CD4-positive, alpha-beta T cell treated with Interleukin-12 subunit alpha and Interleukin-12 subunit beta, for 1 hour (primary cell): ENCODE results near the gene P2RY6.
A peak's percentile ranks its signal among the peaks of the same experiment; 100 is the strongest.

Source experiments
- DNase-seq: peaks from one replicate; pipeline ENCODE4 v3.0.0-alpha.2; 2020

P2RY6 gene

DNA sequence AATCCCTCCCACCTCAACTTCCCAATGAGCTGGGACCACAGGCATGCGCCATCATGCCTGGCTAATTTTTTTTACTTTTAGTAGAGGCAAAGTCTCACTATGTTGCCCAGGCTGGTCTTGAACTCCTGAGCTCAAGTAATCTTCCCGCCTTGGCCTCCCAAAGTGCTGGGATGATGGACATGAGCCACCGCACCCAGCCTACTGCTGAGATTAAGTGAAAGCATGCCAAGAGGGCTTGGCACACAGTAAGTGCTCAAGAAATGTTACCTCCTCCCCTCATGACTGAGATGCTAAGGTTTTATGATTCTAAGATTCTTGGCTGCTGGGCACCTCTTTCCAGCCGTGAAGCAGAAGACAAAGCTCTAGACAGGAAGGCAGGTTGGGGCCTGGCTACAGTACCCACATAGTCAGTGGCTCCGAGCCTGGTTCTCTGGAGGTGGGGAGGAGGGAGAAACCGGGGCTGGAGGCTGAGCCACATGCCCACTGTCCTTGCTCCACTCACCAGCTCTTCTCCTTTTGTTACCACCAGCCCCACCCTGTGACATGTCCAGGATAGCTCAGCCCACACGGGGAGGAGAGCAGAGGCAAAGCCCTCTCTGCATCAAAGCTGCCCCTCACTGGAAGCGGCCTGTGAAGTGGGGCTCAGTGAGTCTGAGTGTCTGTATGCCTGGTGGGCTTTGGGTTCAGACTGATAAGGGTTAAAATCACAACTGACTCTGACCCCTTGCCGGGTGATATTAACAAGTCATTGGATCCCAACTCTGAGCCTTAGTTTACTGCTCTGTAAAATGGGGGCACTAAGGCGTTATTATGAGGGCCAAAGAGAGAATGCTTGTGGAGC is 48.8 kb downstream of the P2RY6 start:
- DNase-seq = no peak

DNA sequence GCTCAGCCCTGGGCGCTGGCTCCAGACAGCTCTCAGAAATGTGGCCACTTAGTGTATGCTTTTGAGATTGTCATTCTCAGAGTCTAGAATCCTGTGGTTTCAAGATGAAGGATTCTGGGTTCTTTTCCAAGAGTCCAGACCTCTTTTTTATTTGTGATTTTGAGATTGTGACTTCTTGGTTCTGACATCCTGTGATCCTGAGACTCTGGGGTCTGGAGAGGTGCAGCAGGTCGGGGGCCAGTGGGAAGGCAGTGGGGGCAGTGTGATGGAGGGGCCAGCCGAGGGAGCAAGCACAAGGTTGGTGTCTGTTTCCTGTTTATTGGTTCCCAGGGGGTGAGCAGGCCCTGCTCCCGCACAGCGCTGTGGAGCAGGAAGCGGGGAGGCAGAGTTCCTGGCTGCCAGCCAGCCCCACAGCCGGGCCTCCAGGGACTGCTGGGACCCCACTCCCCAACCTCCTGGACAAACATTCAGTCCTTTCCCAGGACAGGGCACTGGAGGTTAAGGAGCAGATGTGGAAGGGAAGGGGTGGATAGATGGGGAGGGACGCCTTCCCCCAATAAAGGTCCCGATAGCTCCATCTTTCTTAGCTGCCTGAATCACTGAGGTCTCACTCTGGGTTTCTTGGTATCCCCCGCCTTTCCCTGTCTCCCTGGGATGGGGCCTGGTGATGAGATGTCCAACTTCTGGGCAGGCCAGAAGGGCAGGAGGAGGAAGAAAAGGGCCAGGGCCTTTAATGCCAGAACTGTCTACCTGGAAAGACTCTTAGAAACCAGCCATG is 49.7 kb downstream of the P2RY6 start:
- DNase-seq = no peak

DNA sequence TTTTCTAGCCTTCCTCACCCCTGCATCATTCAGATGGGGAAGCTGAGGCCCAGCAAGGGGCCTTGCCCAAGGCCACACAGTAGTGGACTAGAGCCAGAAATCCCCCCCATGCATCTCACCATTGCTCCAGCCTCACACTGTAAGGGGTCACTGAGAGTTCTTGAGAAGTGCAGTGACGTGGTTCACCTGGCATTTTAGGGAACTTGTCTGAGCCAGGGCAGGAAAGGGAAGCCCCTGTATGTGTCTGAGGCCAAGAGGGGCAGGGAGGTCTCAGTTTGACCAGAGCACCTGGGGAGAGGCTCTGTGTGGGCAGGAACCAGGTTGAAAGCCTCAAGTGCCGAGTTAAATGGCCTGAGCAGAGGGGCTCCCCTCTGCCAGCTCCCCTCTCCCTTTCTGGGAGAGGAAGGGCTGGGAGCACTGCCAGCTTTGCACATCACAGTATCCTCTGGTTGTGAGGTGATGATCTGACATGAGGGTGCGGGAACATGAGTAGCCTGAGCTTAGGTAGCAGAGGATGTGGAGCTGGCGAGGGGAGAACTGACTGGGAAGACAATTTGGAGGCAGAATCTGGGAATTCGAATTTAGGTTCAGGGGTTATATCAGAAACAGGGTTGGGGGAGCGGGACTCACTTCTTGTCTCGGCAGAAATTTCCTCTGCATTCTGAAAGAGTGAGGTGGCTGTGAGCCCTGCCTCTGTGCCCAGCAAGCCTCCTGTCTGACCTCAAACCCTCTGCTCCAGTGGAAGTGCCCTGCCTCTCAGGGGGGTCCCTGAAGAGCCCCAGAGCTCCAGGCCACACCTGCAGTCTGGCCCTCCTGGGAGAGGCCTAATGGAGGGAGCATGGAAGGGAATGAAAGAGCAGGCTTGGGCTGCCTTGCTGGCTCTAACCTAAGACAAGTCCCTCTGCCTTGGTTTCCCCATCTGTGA is 50.5 kb downstream of the P2RY6 start:
- no peak for DNase-seq

DNA sequence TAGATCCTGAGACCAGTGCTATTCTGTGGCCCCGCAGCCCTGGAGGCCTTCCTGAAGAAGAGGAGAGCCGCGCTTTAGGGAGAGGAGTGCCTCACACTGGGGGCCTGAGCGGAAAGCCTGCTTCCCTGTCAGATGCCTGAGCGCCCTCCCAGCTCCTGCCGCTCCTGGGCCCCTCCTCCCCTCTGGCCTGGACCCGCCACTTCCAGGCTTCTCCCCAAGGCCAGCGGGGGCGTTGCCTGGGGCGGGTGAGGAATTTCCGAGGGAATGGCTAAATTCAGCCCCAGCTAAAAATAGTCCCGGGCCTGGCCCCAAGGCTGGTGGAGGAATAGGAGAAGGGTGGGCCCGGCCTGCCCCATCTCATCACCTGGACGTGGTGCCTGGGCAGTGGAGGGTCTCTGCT is 51.3 kb downstream of the P2RY6 start:
- no peak for DNase-seq

DNA sequence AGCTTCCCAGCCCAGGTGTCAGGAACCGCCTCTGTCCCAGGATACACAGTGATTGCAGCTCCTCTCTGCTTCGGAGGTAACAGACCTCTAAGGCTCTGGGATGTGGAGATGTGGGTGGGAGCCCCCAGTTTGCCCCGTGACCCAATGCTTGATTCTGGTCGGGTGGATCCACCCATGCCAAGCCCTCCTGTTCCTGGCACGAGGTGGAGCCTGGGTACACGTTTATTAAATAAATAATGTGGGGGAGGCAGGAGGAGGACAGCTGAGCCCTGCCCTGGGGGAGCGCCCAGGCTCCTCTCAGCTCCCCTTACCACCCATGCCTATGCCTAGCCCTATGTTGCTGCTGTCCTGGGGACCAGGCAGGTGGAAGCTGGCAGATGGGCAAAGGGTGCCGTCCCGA is 52.0 kb downstream of the P2RY6 start:
- DNase-seq = no peak

DNA sequence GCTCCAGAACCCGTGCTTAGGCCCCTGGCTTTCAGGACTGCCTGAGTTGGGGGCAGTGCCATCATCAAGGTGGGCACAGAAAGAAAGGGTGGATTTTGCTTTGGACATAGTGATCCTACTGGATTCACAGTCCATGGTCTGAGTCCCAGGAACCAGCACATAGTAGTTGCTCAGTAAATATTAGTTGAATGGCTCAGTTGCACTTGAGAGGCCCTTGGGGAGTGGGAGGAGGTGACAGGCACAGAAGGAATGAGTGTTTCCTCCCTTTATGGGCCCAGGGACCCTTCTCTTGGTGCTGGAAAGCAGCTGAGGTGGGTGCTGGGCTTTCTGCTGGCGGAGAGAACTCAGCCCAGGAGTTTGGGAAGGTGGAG is 52.5 kb downstream of the P2RY6 start:
- DNase-seq = no peak

DNA sequence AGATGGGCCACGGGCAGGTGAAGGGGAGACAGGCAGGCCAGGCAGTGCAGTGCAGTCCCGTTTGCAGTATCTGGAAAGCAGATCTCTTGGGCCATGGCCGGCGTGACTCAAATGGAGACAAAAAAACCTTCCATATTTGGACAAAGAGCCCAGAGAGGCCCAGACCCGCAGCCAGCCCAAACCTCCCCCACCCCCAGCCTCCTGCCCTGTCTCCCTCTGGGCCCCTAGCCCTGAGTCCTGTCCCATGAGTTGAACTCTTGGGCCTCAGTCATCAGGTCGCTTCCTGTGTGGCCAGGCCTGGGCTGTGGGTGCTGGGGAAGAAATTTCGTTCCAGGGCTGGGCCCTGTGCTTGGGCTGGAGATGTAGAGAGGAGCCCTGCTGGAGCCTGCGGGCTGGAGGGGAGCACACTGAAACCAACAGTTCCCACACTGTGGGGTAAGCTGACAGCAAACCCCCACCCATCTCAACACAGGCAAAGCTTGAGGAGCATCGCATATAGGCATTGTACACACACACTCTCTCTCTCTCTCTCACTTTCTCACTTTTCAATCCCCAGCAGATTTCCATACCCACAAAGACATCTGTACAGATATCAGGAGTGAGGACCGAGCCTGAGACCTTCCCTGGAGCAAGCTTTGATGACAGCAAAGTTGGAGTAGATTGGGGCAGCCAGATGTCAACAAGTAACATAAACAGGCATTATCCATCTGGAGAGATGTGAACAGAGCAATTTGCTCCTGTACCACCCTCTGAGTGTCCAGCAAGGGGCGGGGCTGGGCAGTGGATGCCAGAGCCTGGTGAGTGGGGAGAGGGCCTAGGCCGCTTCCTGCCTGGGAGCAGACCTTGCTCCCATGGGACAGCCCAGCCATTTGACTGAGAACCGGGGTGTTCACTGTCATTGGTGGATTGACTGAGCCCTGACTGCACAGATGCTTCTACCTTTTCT is 53.2 kb downstream of the P2RY6 start:
- no peak for DNase-seq

DNA sequence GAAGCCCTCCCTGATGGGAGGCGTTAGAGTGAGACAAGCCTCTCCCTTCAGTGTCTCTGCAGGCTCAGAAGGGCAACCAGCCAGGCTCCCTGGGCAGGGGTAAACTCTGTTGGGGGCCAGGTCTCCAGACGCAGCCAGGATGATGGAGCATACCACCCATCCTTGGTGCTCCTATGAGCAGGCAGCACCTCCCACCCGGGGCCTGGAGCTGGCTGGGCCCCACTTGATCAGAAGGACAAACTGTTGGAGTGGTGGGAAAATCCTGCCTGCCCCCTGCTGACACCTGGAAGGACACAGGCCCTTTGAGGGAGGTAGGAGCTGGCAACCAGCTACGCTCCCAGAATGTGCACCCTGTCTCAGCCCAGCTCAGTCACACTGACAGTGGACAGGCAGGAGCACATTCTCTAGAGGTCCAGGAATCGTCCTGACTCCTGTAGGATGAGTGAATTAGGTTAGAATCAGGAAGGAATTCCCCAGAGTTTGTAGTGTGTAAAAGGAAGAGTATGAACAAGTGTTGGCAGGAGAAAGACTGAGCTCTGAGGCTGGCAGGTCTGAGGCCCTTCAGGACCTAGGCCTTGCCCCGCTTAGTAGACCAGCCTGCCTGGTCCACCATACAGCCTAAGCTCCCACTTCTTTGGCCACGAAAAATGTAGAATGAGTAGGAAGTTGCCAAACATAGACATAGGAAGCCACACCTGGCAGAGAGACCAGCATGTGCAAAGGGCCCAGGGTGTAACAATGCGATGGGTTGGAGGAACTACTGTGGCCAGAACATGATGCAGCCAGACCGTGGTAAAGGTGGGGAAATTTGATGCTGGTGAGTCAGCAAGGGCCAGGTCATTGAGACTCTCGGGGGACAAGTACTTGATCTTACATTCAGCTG is 55.0 kb downstream of the P2RY6 start:
- no peak for DNase-seq

DNA sequence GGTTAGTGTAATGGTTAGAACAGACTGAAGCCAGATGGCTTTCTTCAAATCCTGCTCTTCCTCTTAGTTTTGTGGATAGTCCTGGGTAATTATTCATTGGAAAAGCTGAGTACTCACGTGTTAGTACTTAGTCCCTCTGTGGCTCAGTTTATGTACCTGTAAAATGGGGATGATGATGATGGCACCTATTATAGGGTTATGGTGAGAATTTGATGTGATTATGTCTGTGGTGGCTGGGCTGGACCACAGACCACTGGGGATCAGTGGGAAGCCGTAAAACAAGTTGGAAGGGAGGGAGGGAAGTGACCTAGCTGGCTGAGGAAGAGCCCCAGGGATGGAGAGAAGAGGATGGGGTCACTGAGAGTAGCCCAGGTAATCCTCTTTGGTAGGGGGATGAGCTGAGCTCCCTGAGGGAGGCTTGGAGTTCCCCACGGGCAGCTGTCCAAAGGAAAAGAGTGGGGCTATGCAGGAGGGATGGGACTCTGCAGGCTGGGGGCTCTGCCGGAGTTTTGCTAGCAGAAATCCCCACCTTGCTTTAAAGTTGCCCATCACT is 55.8 kb downstream of the P2RY6 start:
- no peak for DNase-seq

DNA sequence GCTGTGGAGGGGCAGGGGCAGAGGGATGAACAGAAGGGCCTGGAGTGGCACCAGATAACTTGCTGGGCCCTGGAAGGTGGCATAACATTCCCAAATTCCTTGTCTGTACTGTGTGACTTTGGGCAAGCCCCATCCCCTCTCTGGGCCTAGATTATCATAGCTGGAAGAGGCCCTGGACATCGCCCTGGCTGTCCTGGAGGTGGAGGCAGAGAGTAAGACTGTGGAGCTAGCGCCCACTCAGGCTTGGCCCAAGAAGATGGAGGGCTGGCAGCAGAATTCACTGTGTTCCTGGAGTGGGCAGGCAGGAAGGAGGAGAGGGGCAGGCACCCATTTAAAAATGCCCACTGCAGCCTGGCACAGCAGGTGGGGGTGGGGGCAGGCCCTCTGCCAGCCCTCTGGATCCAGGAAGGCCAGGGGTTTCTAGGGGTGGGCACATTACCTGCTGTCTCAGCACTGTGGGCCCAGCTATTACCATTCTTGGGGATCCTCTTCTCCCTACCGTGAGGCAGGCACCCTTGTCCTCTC is 58.5 kb downstream of the P2RY6 start:
- DNase-seq = no peak

DNA sequence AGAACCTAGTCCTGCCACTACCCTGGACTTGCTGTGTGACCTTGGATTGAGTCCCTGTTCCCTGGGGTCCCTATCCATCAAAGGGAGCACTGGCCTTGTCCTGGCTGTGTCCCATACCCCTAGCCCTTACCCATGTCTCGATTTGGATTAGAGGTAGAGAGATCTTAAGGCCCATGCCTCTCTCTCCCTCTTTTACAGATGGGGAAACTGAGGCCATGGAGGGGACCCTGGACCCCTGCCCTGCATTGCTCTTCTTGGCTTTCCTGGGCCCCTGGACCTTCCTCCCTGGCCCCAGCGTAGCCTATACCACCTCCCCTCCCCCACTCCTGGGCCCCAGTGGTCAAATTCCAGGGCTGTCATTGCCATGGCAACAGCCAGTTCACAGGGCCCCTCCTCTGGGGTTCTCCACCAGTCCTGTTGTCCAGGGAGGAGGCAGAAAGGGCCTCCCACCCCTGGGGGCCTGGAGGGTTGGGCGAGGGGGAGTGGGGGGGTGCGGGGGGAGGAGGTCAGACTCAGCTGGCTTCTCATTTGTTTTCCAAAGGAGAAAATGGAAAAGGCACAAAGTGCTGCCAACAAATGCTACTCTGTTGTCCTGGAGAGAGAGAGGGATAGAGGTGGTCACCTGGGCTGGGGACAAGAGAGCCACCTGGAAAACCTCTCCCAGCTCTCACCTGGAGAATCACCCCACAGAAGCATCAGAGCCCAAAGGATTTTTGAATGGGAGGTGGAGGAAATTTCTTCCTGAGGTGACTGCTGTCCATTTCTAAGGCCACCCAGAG is 59.2 kb downstream of the P2RY6 start:
- no peak for DNase-seq

DNA sequence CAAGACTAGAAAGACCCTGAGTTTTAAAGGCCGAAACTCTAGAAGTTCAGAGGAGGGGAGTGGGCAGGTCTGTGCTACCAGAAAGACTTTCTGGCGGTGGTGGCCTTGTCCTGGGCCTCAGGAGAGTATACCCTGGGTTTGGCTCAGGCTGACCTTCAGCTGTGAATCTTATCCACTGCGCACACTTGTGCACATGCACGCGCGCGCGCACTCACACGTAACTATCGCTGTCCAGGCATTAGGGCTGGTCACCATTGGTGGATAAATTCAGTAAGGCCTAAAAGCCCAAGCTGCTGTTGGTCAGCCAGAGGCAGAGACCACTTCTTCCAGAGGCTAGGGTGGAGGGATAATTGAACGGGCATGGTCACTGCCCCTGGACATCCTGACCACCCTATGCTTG is 61.0 kb downstream of the P2RY6 start:
- no peak for DNase-seq

DNA sequence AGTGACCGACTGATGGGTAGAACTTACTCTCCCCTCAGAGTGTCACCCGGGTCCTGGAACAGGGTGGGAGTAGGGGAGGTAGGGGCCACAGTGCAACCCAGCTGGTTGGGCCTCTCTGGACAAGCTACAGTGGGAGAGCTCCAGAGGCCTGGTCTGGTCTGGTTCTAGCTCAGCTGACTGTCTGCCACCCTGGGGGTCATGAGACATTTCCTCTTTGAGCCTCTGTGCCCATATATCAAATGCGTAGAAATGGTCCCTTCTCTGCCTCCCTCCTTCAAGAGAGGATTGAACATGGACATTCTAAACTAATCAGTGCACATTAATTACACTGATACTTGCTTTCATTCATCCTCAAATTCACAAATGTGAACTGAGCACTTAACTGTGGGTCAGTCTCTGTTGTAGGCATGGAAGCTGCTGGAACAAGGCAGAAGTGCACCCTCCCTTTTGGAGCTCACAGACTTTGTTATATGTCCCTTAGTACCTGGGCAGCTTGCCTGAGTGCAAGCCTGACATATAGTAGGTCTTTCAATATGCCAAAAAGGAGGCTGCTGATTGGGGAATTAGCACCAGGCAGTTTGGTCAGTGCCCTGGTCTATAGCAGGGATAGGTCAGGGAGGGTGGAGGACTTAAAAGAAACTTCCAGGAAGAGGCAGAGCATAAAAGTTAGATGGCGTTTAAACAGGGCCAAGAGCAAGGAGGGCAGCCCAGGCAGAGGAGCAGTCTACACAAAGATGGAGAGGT is 61.7 kb downstream of the P2RY6 start:
- DNase-seq = no peak

DNA sequence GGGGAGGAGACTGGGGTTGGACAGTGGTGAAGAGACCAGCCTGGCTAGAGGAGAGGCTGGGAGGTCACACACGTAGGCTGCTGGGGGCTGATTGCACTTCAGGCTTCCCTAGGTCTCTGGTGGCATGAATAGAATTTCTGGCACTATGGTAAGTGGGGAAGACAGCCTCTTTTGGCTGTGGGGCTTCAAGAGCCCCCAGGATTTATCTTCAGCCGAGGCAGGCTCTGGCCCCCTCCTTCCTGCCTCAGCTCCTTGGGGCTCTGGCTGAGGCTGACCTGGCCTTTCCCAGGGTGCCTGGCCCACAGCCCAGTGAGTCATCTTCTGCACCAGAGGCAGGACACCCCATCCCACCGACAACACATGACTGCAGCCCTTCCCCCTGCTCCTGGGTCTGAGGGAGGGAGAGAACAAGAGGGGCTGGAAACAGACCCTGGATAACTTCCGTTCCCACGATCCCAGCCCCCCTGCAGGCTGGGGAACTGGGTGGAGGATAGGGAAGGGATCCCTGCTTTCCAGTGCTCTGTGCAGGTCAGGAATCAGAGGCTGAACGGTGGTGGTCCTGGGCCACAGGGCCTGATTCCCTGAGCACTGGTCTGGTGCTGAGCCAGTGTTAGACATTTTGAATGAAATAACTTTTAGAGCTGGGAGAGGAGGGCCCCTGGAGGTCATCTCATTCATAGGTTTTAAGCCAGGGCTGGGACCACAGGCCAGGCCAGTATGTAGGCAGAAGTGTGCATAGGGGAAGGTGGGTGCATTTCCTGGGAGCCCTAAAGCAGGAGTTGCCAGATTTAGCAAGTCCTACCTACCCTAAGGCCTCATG is 62.5 kb downstream of the P2RY6 start:
- DNase-seq = no peak

DNA sequence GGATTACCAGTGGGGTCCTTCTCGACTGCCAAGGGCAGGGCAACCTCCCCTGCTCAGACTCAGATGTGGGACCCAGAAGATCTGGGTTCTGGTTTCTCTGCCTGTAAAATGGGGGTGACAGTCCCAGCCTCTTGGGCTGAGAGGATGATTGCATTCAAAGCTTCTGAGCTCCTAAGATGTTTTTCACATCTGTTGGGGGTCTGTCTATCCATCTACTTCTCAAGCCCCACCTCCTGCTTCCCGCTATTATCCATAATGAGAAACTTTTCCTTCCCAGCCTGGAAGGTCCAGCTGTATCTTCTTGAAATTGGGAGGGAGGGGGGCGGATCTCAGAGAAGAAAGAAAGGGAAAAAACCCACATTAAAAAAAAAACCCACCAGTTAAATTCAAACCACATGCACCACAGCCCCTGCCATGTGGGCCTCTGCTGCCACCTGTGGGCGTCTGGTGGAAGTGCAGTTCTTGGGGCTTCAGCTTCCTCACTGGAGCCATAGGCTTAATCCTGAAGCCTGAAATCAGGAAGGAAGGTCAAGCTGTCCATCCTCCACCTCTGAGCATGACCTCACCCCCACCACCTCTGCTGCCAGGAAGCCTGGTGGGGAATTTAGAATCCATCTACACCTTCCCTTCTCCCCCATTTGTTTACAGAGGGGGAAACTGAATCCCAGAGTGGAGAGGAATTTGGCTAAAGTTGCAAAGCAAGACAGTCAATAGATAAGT is 63.2 kb downstream of the P2RY6 start:
- DNase-seq = peak; percentile 77

DNA sequence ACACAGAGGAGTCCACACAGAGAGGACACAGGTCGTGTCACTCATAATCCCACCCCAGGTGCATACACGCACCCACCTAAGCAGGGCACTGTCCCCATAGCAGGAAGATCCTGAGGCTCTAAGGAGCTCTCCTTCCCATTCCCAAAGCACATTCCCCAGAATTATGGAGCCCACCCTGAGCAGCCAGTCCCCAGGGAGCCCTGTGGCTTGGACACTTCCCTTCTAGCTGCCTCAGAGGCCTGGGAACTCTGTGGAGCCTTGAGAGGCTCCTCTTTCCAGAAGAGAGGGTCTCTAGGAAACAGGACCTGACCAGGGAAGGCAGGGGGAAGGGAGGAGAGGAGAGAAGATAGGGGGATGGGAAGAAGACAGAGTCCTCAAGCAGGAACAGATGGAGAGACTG is 65.7 kb downstream of the P2RY6 start:
- DNase-seq = no peak

DNA sequence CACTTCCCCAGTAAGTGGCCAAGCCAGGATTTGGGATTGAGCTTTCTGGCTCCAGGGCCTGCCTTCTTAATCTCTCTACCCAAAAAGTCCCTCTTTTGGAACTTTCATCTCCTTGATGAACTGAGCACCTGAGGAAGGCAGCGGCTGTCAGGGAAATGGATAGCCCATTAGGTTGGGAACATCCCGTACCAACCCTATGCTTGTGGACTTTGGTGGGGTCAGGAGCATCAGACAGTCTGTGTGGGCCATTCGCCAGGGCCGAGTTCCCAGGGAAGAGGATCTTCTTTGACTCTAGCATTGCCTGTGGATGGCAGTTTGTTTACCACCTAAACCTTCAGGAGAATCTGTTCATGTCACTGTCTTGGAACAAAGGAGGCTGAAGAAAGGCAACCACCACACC is 66.1 kb downstream of the P2RY6 start:
- DNase-seq = no peak
